ENCODE results near the gene HOXB4.

- TF ChIP-seq POLR2AphosphoS5 (IDR thresholded peaks at IDR 0.05; ENCODE audit: low read depth, low read length) (no peak), SIN3A (IDR thresholded peaks at IDR 0.05; ENCODE audit: borderline replicate concordance, insufficient read depth, low read length) (no peak), REST (IDR thresholded peaks at IDR 0.05; ENCODE audit: insufficient read depth in 1 of 2, low read depth in 2 of 2, low read length in 2 of 2) (no peak), TAF1 (IDR thresholded peaks at IDR 0.05; ENCODE audit: borderline replicate concordance, insufficient read depth, low read length) (no peak), FOXP2 (optimal IDR thresholded peaks at IDR 0.05; ENCODE audit: borderline replicate concordance, extremely low read depth, extremely low read length, insufficient read depth) (no peak)
These were observed 33.2 kb downstream of the HOXB4 start, which contains the start of gene HOXB2 for GRCh38 chr17:48545022-48545375.
